Peyer's patch (tissue), 4 donors: Measurements from ENCODE around the gene MZT2B.

ENCODE experiments used
- POLR2A ChIP-seq, 2 donors: fragments of 450-650 bp; IDR thresholded peaks; one replicate each; pipeline ENCODE4 v1.5.1; 2017; ENCODE audit warnings: antibody characterized with exemption in 2 of 2, mild to moderate bottlenecking in 2 of 2, moderate library complexity in 2 of 2
- TF ChIP-seq, protein P1 (sequence below), 6 experiments: fragments of 450-650 bp in 4 of 6; fragments of 200-600 bp in 2 of 6; sonication (generic) in 1 of 6; IDR thresholded peaks; one replicate each; pipeline ENCODE4 v1.5.1; 2017 to 2019; ENCODE audit warnings: antibody characterized with exemption in 6 of 6, mild to moderate bottlenecking in 3 of 6, moderate library complexity in 1 of 6

DNA sequence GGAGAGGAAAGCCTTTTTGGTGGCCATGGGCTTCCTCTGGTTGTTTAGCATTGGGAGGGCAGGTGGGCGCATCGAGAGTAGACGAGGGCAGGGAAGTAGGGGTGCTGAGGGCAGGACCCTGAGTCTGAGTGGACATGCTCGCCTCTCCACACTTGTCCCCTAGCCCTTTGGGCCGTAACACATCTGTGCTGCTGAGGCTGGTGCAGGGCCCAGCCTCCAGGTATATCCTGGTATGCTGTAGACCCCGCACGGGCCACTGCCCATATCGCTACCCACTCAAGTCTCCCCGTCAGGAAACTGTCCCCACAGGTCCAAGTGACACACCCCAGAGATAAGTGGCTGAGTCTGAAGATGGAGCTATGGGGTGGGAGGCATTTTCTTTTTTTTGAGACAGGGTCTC lies 23.4 kb upstream of the MZT2B start:
- TF ChIP-seq, protein P1, sequence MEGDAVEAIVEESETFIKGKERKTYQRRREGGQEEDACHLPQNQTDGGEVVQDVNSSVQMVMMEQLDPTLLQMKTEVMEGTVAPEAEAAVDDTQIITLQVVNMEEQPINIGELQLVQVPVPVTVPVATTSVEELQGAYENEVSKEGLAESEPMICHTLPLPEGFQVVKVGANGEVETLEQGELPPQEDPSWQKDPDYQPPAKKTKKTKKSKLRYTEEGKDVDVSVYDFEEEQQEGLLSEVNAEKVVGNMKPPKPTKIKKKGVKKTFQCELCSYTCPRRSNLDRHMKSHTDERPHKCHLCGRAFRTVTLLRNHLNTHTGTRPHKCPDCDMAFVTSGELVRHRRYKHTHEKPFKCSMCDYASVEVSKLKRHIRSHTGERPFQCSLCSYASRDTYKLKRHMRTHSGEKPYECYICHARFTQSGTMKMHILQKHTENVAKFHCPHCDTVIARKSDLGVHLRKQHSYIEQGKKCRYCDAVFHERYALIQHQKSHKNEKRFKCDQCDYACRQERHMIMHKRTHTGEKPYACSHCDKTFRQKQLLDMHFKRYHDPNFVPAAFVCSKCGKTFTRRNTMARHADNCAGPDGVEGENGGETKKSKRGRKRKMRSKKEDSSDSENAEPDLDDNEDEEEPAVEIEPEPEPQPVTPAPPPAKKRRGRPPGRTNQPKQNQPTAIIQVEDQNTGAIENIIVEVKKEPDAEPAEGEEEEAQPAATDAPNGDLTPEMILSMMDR (IDR thresholded peaks at IDR 0.05): no peak
- no peak for TF ChIP-seq POLR2A (IDR thresholded peaks at IDR 0.05)
